Measurements from ENCODE around the gene S100A3.

DNA sequence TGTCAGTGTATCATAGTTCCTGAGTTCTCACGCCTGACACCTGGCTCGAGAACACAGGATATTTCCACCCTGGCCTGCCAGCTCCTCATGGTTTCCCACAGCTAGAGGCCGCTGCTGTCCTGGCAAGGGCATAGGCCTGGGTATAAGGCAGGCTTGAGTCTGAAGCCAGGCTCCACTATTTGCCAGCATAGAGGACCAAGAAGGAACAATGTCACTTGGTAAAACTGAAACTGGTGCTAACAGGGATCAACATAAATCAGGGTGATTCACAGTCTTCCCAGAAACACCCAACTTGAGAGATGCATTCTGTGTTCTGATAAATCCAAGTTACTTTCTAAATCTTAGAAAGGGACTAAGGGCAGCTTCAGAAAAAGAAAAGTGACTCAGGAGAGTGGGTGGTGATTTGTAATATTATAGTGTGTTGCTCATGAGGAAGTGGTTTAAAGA, 23.5 kb upstream of the S100A3 start:
- TF ChIP-seq CHD2 (IDR thresholded peaks at IDR 0.05; ENCODE audit: low read length, partially characterized antibody) (no peak), NPAS2 (CRISPR knock-in tag; IDR thresholded peaks at IDR 0.05; ENCODE audit: borderline replicate concordance) (no peak)
- TF ChIP-seq, protein P1, sequence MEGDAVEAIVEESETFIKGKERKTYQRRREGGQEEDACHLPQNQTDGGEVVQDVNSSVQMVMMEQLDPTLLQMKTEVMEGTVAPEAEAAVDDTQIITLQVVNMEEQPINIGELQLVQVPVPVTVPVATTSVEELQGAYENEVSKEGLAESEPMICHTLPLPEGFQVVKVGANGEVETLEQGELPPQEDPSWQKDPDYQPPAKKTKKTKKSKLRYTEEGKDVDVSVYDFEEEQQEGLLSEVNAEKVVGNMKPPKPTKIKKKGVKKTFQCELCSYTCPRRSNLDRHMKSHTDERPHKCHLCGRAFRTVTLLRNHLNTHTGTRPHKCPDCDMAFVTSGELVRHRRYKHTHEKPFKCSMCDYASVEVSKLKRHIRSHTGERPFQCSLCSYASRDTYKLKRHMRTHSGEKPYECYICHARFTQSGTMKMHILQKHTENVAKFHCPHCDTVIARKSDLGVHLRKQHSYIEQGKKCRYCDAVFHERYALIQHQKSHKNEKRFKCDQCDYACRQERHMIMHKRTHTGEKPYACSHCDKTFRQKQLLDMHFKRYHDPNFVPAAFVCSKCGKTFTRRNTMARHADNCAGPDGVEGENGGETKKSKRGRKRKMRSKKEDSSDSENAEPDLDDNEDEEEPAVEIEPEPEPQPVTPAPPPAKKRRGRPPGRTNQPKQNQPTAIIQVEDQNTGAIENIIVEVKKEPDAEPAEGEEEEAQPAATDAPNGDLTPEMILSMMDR (IDR thresholded peaks at IDR 0.05), result peak; percentile 92
- TF ChIP-seq, protein P2, sequence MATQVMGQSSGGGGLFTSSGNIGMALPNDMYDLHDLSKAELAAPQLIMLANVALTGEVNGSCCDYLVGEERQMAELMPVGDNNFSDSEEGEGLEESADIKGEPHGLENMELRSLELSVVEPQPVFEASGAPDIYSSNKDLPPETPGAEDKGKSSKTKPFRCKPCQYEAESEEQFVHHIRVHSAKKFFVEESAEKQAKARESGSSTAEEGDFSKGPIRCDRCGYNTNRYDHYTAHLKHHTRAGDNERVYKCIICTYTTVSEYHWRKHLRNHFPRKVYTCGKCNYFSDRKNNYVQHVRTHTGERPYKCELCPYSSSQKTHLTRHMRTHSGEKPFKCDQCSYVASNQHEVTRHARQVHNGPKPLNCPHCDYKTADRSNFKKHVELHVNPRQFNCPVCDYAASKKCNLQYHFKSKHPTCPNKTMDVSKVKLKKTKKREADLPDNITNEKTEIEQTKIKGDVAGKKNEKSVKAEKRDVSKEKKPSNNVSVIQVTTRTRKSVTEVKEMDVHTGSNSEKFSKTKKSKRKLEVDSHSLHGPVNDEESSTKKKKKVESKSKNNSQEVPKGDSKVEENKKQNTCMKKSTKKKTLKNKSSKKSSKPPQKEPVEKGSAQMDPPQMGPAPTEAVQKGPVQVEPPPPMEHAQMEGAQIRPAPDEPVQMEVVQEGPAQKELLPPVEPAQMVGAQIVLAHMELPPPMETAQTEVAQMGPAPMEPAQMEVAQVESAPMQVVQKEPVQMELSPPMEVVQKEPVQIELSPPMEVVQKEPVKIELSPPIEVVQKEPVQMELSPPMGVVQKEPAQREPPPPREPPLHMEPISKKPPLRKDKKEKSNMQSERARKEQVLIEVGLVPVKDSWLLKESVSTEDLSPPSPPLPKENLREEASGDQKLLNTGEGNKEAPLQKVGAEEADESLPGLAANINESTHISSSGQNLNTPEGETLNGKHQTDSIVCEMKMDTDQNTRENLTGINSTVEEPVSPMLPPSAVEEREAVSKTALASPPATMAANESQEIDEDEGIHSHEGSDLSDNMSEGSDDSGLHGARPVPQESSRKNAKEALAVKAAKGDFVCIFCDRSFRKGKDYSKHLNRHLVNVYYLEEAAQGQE (IDR thresholded peaks at IDR 0.05), result no peak

Data from A549 (cell line).